ENCODE data around the gene LCN10. TPM values are rescaled to one million over a fixed set of nuclear protein-coding genes. Genes with fewer than 3 reads are reported as not detected.

LCN10 gene
- total and polyA plus RNA-seq, 9 of the 15 experiments (the other 6 are each of a cell fraction or from before 2014, with no cell fraction given) = 0.10 to 0.21 (median 0.14) TPM; not detected in 6

GRCh38 chr9:136791516-136792276 lies 49.0 kb upstream of the LCN10 start (continued):
- TF ChIP-seq SAP30 (IDR thresholded peaks at IDR 0.05; ENCODE audit: borderline replicate concordance, insufficient read depth, low read depth, low read length, poor library complexity, severe bottlenecking) (peak; percentile 48), EGR1 (conservative IDR thresholded peaks at IDR 0.05) (no peak), PCBP1 (IDR thresholded peaks at IDR 0.05; ENCODE audit: low read depth, low read length, poor library complexity, severe bottlenecking) (peak; percentile 18), BHLHE40 (IDR thresholded peaks at IDR 0.05; ENCODE audit: low read length) (peak; percentile 11; the same call in 1 of the 2 replicates), ARID4B (CRISPR knock-in tag; IDR thresholded peaks at IDR 0.05) (peak; percentile 66; the same call in 1 of the 2 replicates), RBM39 (optimal IDR thresholded peaks at IDR 0.05; ENCODE audit: low read depth, low read length) (peak; percentile 39), HCFC1 (IDR thresholded peaks at IDR 0.05; ENCODE audit: low read depth, low read length) (0 out of 2 replicates have a peak, but pooled peaks have one; percentile 8), ZNF444 (CRISPR knock-in tag; IDR thresholded peaks at IDR 0.05) (no peak), MLLT1 (IDR thresholded peaks at IDR 0.05) (peak; percentile 51 to 65; a peak in 2 of 4 replicates), PCBP2 (IDR thresholded peaks at IDR 0.05; ENCODE audit: low read depth, low read length, poor library complexity, severe bottlenecking) (no peak), NRF1 (conservative IDR thresholded peaks at IDR 0.05 in 1 of 2, IDR thresholded peaks at IDR 0.05 in 1 of 2) (no peak), CREB5 (CRISPR knock-in tag; IDR thresholded peaks at IDR 0.05) (no peak), ARNT (IDR thresholded peaks at IDR 0.05) (no peak), SMARCA4 (IDR thresholded peaks at IDR 0.05) (no peak), POLR2A (conservative IDR thresholded peaks at IDR 0.05) (no peak; the same call in 1 of the 2 replicates), E2F6 (IDR thresholded peaks at IDR 0.05; ENCODE audit: borderline replicate concordance in 1 of 2, extremely low read depth in 1 of 2, insufficient read depth in 1 of 2, insufficient read length in 1 of 2, low read depth in 1 of 2, low read length in 1 of 2, poor library complexity in 1 of 2, severe bottlenecking in 1 of 2) (peak in 1 of 2 experiments; percentile 5)
